Measurements from ENCODE around the gene RBM33. TPM values are rescaled to one million over a fixed set of nuclear protein-coding genes. Genes with fewer than 3 reads are reported as not detected.

The RBM33 gene
- total and polyA plus RNA-seq, 9 of the 15 experiments (the other 6 are each of a cell fraction or from before 2014, with no cell fraction given), result 4.4 to 80.7 (median 27.3) TPM

DNA sequence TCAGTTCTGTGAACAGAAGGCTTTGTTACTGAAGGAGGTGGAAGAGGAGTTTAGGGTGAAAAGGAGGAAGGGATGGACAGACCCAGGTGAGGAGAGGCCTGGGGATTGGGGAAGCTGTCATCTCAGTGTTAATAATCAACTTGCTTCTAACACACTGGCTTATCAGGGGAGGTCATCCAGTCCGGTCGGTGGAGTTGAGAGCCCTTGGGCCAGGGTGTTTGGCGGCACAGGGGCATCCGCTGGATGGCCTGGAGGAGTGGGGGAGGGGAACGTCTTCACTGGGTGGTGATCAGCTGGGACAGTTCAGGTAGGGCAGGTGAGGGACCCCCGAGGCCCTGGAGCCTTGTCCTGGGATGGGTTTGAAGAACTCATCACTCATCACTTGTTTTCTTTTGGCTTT lies 133.9 kb downstream of the RBM33 start:
- CTCF ChIA-PET (ENCODE audit: low intra/inter-chr PET ratio), result no interaction called here
- TF ChIP-seq RBM34 (IDR thresholded peaks at IDR 0.05; ENCODE audit: borderline replicate concordance, insufficient read depth, low read length) (no peak), MECOM (CRISPR knock-in tag; IDR thresholded peaks at IDR 0.05) (no peak), POLR2AphosphoS5 (IDR thresholded peaks at IDR 0.05; ENCODE audit: control insufficient read depth, insufficient read depth, low read depth, low read length) (0 out of 2 replicates have a peak, but pooled peaks have one; percentile 16)
- DNase-seq (ENCODE audit: extremely low read depth in 1 of 4, low spot score in 3 of 4), result no peak
- H2AFZ ChIP-seq (ENCODE audit: low read depth, low read length), result no peak overlapping the region
- BruUV-seq (replicated peaks), result no TSS peak
- H4K20me1 ChIP-seq (replicated peaks; ENCODE audit: control insufficient read depth, insufficient read depth, low read length), result no peaks in the 10 kb centered on the region
- no peaks in the 10 kb centered on the region for H3K79me2 ChIP-seq (ENCODE audit: control insufficient read depth, insufficient read depth, low read length)
- WGBS (ENCODE audit: insufficient coverage, low coverage, missing lambda C conversion rate), result 83% methylated on average over 6 of the region's 6 CpGs
- FAIRE-seq, result no peak
- H3K27me3 ChIP-seq (ENCODE audit: control insufficient read depth in 2 of 2, insufficient read depth in 2 of 2, low read length in 2 of 2), result no peaks in the 10 kb centered on the region
- H3K4me1 ChIP-seq (replicated peaks in 1 of 2; ENCODE audit: control insufficient read depth in 2 of 2, insufficient read depth in 2 of 2, low read length in 2 of 2), result no peaks in the 10 kb centered on the region
- H3K27ac ChIP-seq (ENCODE audit: extremely low read depth, low read depth, low read length), result no peak overlapping the region
- H3K4me2 ChIP-seq (ENCODE audit: insufficient read depth, low read length), result no peak overlapping the region
- H3K9me1 ChIP-seq (ENCODE audit: control insufficient read depth, insufficient read depth, low read length), result peaks cover 3% of the 10 kb centered on the region
- in situ Hi-C loops (cut with MboI) (no loop called here), intact Hi-C loops (cut with micrococcal nuclease) (no loop called here)
- no peak for ATAC-seq
- POLR2A ChIA-PET, result interaction anchor here (1.0 kb wide), 1 partner anchor 11 kb away, joined by 3 read pairs; no protein-coding TSS in a partner anchor
- H3K36me3 ChIP-seq (ENCODE audit: control insufficient read depth, insufficient read depth, low read length), result peaks cover 90% of the 10 kb centered on the region
- no peak overlapping the region for H3K4me3 ChIP-seq
- H3K9me3 ChIP-seq (replicated peaks; ENCODE audit: control insufficient read depth, insufficient read depth, low read depth, low read length), result no peaks in the 10 kb centered on the region
- H3K9ac ChIP-seq (ENCODE audit: insufficient read depth in 1 of 2, low read depth in 2 of 2, low read length in 2 of 2), result no peak overlapping the region

- FAIRE-seq, result no peak
- BruUV-seq (replicated peaks), result no TSS peak
- H3K4me1 ChIP-seq (replicated peaks in 1 of 2; ENCODE audit: control insufficient read depth in 2 of 2, insufficient read depth in 2 of 2, low read length in 2 of 2), result no peaks in the 10 kb centered on the region
- H4K20me1 ChIP-seq (replicated peaks; ENCODE audit: control insufficient read depth, insufficient read depth, low read length), result no peaks in the 10 kb centered on the region
- H3K79me2 ChIP-seq (ENCODE audit: control insufficient read depth, insufficient read depth, low read length), result no peaks in the 10 kb centered on the region
- 96% methylated on average over 24 of the region's 24 CpGs for WGBS (ENCODE audit: insufficient coverage, low coverage, missing lambda C conversion rate)
- in situ Hi-C loops (cut with MboI) (no loop called here), intact Hi-C loops (cut with micrococcal nuclease) (no loop called here)
- POLR2A ChIA-PET, result interaction anchor here (0.6 to 0.9 kb wide), 3 partner anchors 9 to 1574 kb away, joined by 3 read pairs; no protein-coding TSS in a partner anchor
- no peaks in the 10 kb centered on the region for H3K27me3 ChIP-seq (ENCODE audit: control insufficient read depth in 2 of 2, insufficient read depth in 2 of 2, low read length in 2 of 2)
- H3K36me3 ChIP-seq (ENCODE audit: control insufficient read depth, insufficient read depth, low read length), result peaks cover 69% of the 10 kb centered on the region
- H3K9me3 ChIP-seq (replicated peaks; ENCODE audit: control insufficient read depth, insufficient read depth, low read depth, low read length), result no peaks in the 10 kb centered on the region
- CTCF ChIA-PET (ENCODE audit: low intra/inter-chr PET ratio), result no interaction called here
- no peaks in the 10 kb centered on the region for H3K9me1 ChIP-seq (ENCODE audit: control insufficient read depth, insufficient read depth, low read length)
- no peak for ATAC-seq
- H3K4me3 ChIP-seq, result no peak overlapping the region
- H2AFZ ChIP-seq (ENCODE audit: low read depth, low read length), result no peak overlapping the region
- no peak overlapping the region for H3K4me2 ChIP-seq (ENCODE audit: insufficient read depth, low read length)
- DNase-seq (ENCODE audit: extremely low read depth in 1 of 4, low spot score in 3 of 4), result no peak
- no peak overlapping the region for H3K9ac ChIP-seq (ENCODE audit: insufficient read depth in 1 of 2, low read depth in 2 of 2, low read length in 2 of 2)
- TF ChIP-seq POLR2G (IDR thresholded peaks at IDR 0.05; ENCODE audit: low read depth, low read length) (peak; percentile 41; the same call in 1 of the 2 replicates), RBM22 (IDR thresholded peaks at IDR 0.05; ENCODE audit: low read depth, low read length, poor library complexity, severe bottlenecking) (peak; percentile 41), ZNF699 (CRISPR knock-in tag; IDR thresholded peaks at IDR 0.05; ENCODE audit: insufficient replicate concordance) (no peak)
- H3K27ac ChIP-seq (ENCODE audit: extremely low read depth, low read depth, low read length), result no peak overlapping the region
Measured at GRCh38 chr7:155780884-155781283, 136.4 kb downstream of the RBM33 start.

Data from K562 (cell line).